A673 (cell line): Measurements from ENCODE around the gene KCNV2.

ENCODE experiments used
- EZH2 ChIP-seq: fragments of 200-600 bp; sonication (generic); IDR thresholded peaks from 2 replicates; pipeline ENCODE4 v1.6.1; 2017; ENCODE audit warnings: borderline replicate concordance, low read depth, mild to moderate bottlenecking, mixed read lengths, antibody characterized with exemption, low read length; ENCODE audit not compliant: poor library complexity, severe bottlenecking
- TF ChIP-seq, protein P1 (sequence below): fragments of 300-800, 200-600 bp; sonication (generic); conservative IDR thresholded peaks from 2 replicates; pipeline ENCODE4 v1.5.1; 2017; ENCODE audit warnings: low read depth, mild to moderate bottlenecking, antibody characterized with exemption, low read length, moderate library complexity, mixed read lengths

DNA sequence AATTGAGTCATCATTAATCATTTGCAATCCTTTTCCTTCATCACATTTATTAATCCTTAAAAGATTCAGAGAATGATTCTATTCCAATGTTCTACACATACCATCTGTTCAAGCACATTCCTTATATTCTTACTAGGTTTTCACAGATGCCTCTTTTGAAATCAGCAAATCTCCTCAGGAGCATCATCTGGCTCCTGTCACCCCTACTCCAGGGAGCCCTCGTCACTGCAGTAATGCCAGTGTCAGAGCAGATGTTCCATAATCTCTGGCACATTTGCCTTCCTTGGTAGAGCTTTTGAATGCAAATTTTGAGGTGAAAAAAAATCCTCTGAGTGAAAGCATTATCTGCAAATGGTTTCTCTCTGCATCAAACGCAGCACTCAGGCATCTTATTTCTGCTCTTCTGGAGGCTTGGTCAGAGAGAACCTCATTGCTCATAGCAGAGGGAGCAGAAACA, 7.6 kb upstream of the KCNV2 start:
- TF ChIP-seq, protein P1, sequence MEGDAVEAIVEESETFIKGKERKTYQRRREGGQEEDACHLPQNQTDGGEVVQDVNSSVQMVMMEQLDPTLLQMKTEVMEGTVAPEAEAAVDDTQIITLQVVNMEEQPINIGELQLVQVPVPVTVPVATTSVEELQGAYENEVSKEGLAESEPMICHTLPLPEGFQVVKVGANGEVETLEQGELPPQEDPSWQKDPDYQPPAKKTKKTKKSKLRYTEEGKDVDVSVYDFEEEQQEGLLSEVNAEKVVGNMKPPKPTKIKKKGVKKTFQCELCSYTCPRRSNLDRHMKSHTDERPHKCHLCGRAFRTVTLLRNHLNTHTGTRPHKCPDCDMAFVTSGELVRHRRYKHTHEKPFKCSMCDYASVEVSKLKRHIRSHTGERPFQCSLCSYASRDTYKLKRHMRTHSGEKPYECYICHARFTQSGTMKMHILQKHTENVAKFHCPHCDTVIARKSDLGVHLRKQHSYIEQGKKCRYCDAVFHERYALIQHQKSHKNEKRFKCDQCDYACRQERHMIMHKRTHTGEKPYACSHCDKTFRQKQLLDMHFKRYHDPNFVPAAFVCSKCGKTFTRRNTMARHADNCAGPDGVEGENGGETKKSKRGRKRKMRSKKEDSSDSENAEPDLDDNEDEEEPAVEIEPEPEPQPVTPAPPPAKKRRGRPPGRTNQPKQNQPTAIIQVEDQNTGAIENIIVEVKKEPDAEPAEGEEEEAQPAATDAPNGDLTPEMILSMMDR, result no peak
- no peak for TF ChIP-seq EZH2
